ENCODE measurements around the gene SLC8A2.
A peak's percentile ranks its signal among the peaks of the same experiment; 100 is the strongest.

DNA sequence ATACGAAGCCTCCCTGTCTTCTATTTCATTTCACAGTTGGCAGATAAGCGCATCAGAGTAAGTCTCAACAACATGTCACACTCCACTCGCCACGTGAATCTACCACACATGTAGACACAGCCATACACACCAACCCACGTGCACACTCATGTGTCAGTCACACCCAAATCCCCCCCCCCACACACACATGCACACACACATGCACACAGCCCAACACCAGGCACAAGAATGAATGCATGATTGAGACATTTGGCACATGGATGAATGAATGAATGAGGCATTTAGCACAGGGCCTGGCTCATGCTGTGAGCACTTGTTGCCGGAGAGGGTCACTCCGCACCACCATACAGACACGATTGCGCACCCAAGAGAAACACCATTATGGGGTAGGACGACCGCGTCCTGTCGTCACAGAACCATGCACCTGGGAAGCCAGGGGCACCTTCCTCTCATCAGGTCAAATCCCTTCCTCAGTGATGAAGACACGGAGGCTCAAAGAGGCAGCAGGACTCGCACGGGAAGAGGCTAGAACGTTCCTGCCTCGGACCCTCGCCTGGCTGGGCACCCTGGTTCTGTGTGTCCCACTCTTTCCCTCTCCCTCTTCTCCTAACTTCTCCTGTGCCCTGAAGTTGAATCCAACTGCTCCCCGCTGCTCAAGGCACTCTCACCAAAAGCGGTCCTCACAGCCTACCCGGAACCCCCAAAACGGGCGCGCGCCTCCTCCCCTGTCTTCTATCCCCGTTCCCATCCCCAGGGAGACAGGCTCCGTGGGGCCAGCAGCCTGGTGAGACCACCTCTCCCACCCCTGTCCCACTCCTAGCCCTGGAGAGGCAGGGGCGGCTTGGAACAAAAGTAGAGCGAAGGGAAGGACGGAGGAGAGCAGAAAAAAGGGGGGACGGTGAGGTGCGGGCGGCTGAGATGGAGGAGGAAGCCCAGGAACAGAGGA, 53.7 kb downstream of the SLC8A2 start:
- TF ChIP-seq KDM1A (IDR thresholded peaks at IDR 0.05; ENCODE audit: borderline replicate concordance, low read length) (no peak), CTCF (IDR thresholded peaks at IDR 0.05; ENCODE audit: control extremely low read depth in 1 of 3, insufficient read depth in 1 of 3, low read depth in 1 of 3, low read length in 3 of 3) (no peak), MAX (IDR thresholded peaks at IDR 0.05) (peak; percentile 62), YY1 (IDR thresholded peaks at IDR 0.05; ENCODE audit: low read depth, low read length) (no peak), SUZ12 (IDR thresholded peaks at IDR 0.05; ENCODE audit: low read length) (peak; percentile 60; the same call in 1 of the 2 replicates), CREB1 (IDR thresholded peaks at IDR 0.05) (no peak), EZH2 (IDR thresholded peaks at IDR 0.05; ENCODE audit: low read depth, low read length, severe bottlenecking) (peak; percentile 60), EP300 (IDR thresholded peaks at IDR 0.05; ENCODE audit: borderline replicate concordance in 1 of 2, low read depth in 2 of 2, low read length in 2 of 2) (no peak), POLR2AphosphoS5 (IDR thresholded peaks at IDR 0.05; ENCODE audit: low read depth, low read length) (no peak)
